ENCODE results near the gene KLK5.

KLK5 gene

DNA sequence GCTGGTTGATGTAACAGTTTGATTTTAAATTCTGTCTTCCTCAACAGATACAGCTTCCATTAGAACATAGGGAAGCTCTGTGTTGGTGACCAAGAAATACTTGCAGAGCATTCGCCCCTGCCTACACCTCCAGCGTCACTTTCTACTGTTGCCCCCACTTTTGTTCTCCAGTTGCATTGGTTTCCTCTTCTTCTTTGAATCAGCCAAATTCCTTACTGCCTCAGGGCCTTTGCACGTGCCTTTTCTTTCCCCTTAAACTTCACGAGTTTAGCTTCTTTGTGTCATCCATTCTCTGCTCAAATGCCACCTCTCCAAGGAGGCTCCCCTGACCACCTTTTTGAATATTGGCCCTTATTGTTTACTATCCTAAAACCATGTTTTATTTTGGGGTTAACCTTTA is 5.7 kb downstream of the KLK5 start:
- TF ChIP-seq, protein P1, sequence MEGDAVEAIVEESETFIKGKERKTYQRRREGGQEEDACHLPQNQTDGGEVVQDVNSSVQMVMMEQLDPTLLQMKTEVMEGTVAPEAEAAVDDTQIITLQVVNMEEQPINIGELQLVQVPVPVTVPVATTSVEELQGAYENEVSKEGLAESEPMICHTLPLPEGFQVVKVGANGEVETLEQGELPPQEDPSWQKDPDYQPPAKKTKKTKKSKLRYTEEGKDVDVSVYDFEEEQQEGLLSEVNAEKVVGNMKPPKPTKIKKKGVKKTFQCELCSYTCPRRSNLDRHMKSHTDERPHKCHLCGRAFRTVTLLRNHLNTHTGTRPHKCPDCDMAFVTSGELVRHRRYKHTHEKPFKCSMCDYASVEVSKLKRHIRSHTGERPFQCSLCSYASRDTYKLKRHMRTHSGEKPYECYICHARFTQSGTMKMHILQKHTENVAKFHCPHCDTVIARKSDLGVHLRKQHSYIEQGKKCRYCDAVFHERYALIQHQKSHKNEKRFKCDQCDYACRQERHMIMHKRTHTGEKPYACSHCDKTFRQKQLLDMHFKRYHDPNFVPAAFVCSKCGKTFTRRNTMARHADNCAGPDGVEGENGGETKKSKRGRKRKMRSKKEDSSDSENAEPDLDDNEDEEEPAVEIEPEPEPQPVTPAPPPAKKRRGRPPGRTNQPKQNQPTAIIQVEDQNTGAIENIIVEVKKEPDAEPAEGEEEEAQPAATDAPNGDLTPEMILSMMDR (IDR thresholded peaks at IDR 0.05) = no peak

DNA sequence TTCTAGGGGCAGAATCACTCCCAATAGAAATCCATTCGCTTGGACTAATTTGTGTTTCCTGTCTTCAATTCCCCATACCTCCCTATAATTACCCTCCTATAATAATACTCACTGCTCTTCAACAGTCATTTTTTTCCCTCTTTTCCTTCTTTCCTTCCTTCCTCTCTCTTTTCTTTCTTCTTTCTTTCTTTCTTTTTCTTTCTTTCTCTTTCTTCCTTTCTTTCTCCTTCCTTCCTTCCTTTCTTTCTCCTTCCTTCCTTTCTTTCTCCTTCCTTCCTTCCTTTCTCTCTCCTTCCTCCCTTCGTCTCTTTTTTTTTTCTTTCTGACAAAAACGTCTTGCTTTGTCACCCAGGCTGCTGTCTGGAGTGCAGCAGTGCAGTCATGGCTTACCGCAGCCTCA is 8.0 kb downstream of the KLK5 start:
- TF ChIP-seq, protein P1 (IDR thresholded peaks at IDR 0.05) = no peak

DNA sequence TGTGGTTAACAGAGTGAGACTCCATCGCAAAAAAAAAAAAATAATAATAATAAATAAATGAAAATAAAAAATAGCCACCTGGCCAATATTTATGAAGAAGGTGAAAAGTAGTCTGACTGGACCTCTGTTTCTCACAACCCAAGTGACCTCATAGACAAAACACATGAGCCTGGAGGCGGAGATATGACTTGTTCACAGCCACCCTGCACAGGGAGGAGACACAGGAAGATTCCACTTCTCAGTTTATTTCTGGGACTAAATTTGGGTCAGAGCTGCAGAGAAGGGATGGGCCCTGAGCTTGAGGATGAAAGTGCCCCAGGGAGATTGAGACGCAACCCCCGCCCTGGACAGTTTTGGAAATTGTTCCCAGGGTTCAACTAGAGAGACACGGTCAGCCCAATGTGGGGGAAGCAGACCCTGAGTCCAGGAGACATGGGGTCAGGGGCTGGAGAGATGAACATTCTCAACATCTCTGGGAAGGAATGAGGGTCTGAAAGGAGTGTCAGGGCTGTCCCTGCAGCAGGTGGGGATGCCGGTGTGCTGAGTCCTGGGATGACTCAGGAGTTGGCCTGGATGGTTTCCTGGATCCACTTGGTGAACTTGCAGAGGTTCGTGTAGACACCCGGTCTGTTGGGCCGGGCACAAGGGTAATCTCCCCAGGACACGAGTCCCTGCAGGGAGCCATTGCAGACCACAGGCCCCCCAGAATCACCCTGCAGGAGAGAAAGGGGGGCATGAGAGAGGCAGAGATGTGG is 9.6 kb downstream of the KLK5 start:
- TF ChIP-seq, protein P1 (IDR thresholded peaks at IDR 0.05) = no peak

DNA sequence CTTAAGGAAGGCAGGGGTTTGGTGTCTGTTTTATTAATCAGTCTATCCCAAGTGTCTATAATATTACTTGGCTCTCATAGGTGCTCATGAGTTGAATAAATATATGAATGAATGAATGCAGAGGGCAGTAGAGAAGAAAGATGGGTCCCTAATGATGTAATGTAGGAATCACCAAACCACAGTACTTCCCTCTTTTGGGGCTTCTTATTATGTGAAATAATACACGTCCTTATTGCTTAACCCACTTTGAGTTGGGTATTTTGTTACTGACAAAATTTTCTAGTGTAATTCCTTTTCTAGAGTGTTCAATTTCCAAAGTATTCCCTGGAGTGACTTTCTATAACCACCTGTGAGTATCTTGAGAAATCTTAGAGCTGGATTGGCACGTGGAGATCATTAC is 13.2 kb downstream of the KLK5 start:
- TF ChIP-seq, protein P1 (IDR thresholded peaks at IDR 0.05) = no peak

DNA sequence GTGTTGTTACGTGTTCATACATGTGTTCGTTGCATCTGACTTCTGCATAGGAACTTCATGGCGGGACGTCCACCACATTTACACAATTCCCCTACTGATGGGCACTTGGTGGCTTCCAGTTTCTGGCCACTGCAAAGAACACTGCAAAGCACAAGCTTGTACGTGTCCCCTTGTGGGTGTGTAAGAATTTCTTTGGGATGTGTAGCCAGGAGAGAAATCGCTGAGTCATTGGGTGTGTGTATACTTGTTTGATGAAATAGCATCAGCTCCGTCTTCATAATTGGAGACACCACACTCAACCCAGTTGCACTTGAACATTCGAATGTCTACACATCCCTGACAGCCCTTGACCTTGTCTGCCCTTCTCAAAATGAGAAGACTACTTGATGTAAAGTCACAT is 19.2 kb downstream of the KLK5 start:
- TF ChIP-seq, protein P1 (IDR thresholded peaks at IDR 0.05) = no peak

DNA sequence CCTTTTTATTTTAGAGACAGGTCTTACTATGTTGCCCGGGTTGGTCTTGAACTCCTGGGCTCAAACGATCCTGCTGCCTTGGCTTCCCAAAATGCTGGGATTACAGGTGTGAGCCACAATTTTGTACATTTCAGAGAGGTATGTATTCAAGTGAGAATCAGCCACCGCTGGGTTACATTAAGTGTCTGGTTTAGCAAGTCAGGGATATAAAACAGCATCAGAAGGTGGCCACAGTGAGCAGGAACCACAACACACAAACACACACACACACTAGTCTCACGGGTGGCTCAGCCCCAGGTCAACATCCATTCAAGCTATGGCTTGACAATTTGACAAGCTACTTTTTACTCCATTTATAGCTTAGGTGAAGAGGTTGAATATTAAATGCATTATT is 20.2 kb downstream of the KLK5 start:
- TF ChIP-seq, protein P1 (IDR thresholded peaks at IDR 0.05) = no peak

DNA sequence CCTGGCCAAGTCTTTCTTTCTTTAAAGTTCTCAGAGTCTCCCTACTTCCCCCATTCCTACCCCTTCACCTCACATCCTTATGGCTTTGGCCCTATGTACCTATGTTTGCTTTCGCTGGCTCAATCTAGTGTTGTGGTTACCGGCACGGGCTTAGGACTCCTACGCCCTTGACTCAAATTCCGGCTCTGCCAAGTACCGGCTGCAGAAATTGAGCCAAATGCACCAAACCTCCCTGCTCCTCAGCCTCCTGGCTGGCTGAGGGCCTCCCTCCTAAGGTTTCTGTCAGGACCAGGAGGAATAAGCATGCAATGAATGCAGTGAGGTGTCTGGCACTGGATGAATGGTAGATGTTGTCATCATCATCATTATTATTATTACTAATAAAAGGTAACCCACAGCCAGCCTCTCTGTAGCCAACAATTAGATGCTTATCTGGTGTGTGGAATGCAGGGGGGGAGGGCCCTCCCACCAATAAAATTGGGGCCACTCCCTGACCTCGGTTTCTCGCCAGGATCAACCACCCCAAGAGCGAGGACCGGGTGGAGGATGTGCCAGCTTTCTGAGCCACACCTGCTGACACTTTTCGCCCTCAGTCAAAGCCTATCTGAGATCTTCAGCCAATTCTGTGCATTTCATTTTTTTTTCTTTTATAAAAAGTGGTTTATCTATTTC is 20.7 kb downstream of the KLK5 start:
- TF ChIP-seq, protein P1 (IDR thresholded peaks at IDR 0.05) = no peak
